GM04504 (cell line): ENCODE results near the gene SLC35E3.
"Not testable (repeated sequence)": the region's sequence is repeated elsewhere in the genome, so short reads cannot be mapped to it uniquely, and the experiment has no call there.

Experiments
- DNase-seq: peaks from one replicate; pipeline ENCODE4 v3.0.0-alpha.2; 2012; ENCODE audit warnings: low read depth

SLC35E3 gene

DNA sequence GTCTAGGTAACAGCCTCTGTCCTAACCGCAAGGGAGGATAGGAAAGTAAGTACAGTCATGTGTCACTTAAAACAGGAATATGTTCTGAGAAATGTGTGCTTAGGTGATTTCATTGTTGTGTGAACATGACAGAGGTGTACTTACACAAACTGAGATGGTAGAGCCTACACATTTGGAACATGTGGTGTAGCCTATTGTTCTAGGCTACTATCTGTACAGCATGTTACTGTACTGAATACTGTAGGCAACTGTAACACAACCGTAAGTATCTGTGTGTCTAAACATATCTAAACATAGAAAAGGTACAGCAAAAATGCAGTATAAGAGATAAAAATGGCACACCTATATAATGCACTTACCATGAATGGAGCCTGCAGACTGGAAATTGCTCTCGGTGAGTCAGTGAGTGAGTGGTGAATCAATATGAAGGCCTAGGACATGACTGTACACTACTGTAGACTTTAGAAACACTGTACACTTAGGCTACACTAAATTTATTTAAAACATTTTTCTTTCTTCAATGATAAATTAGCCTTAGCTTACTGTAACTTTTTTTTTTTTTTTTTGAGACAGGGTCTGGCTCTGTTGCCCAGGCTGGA is 48.8 kb downstream of the SLC35E3 start:
- no peak for DNase-seq

DNA sequence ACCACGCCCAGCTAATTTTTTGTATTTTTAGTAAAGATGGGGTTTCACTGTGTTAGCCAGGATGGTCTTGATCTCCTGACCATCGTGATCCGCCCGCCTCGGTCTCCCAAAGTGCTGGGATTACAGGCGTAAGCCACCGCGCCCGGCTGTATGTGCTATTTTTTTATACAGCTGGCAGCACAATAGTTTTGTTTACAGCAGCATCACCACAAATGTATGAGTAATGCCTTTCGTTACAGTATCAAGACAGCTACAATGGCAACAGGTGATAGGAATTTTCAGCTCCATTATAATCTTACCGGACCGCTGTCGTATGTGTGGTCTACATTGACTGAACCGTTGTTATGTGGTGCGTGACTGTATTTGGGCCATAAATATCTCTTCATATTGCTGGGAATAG is 50.4 kb downstream of the SLC35E3 start:
- no peak for DNase-seq

DNA sequence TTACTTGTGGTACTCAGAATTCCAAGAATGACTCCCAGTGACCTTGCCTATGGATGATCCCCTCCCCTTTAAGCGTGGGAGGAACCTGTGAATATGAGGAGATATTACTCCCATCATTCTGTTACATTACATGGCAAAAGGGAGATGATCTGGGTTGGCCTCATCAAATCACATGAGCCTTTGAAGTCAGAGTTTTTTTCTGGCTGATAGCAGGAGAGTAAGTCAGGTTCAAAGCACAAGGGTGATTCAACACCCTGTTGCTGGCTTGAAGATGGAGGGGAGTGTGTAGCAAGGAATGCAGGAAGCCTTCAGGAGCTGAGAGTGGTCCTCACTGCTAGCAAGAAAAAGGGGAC is 52.9 kb downstream of the SLC35E3 start:
- DNase-seq = no peak

DNA sequence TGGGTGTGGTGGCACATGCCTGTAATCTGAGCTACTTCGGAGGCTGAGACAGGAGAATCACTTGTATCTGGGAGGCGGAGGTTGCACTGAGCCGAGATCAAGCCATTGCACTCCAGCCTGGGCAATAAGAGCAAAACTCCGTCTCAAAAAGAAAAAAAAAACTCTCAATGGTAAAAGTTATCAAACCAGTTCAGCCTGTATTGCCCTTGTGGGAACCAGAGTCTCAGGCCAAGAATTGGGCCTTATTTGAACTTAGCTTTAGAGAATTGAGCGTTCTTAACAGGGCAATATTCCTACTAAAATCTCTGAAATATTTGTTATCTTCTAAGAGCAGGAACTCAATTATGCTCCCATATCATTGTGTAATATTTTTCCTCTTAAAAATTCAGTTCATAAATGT is 54.3 kb downstream of the SLC35E3 start:
- DNase-seq = no peak

DNA sequence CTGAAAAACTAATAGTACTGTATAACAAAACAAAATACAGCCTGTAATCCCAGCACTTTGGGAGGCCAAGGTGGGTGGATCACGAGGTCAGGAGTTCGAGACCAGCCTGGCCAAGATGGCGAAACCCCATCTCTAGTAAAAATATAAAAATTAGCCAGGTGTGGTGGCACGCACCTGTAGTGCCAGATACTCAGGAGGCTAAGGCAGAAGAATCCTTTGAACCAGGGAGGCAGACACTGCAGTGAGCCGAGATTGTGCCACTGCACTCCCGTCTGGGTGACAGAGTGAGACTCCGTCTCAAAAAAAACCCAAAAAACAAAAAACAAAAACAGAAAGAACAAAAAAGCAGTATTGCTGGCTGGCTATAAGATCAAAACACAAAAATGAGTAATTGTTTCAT is 55.1 kb downstream of the SLC35E3 start:
- not testable (repeated sequence) for DNase-seq

DNA sequence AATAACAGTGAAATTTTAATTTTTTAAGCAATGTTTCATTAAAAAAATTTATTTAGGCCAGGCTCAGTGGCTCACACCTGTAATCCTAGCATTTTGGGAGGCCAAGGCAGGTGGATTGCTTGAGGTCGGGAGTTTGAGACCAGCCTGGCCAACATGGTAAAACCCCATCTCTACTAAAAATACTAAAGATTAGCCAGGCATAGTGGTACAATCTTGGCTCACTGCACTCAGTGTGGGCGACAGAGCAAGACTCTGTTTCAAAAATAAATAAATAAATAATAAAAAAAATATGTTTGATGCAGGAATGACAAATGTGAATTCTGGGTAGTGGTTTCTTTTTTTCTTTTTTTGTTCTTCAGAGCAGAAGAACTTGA is 56.4 kb downstream of the SLC35E3 start:
- not testable (repeated sequence) for DNase-seq

DNA sequence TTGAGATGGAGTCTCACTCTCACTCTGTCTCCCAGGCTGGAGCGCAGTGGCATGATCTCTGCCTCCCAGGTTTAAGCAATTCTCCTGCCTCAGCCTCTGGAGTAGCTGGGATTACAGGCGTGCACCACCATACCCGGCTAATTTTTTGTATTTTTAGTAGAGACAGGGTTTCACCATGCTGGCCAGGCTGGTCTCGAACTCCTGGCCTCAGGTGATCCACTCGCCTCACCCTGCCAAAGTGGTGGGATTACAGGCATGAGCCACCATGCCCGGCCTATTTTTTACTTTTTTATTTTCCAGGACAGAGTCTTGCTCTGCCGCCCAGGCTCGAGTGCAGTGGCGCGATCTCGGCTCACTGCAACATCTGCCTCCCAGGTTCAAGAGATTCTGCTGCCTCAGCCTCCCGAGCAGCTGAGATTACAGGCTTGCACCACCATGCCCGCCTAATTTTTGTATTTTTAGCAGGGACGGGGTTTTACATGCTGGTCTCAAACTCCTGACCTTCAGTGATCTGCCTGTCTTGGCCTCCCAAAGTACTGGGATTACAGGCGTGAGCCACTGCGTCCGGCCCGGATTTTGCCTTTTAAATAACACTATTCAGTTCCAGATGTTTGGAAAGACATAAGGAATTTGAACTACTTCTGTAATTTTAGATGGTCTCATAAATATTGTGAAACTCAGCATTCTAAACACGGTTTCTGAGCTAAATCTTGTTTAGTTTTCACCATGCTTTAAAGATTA is 57.1 kb downstream of the SLC35E3 start:
- DNase-seq = peak; percentile 53

DNA sequence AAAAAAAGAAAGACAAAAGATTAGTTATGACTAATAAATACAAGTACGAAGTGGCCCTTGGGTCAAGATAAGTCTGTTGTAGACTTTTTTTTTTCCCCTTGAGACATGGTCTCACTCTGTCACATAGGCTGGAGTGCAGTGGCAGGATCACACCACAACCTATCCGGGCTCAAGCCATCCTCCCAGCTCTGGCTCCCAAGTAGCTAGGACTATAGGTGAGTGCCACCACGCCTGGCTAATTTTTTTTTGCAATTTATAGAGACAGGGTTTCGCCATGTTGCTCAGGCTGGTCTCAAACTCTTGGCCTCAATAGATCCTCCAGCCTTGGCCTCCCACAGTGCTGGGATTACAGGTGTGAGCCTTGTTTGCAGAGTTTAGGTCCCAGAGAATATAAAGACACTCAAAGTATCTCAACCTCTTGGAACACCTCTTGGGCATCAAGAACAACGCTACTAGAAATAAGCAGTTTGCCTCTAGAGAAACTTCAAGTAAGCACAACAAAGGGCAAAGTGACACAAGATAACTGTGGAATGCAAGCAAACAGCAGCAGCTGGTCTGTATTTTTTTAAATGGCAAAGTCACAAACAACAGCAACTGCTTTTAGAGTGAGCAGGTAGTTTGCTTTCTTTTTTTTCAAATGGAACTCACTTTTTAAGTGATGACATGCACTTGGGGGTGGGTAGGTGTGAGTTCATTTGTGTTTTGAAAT is 58.1 kb downstream of the SLC35E3 start:
- DNase-seq = no peak

DNA sequence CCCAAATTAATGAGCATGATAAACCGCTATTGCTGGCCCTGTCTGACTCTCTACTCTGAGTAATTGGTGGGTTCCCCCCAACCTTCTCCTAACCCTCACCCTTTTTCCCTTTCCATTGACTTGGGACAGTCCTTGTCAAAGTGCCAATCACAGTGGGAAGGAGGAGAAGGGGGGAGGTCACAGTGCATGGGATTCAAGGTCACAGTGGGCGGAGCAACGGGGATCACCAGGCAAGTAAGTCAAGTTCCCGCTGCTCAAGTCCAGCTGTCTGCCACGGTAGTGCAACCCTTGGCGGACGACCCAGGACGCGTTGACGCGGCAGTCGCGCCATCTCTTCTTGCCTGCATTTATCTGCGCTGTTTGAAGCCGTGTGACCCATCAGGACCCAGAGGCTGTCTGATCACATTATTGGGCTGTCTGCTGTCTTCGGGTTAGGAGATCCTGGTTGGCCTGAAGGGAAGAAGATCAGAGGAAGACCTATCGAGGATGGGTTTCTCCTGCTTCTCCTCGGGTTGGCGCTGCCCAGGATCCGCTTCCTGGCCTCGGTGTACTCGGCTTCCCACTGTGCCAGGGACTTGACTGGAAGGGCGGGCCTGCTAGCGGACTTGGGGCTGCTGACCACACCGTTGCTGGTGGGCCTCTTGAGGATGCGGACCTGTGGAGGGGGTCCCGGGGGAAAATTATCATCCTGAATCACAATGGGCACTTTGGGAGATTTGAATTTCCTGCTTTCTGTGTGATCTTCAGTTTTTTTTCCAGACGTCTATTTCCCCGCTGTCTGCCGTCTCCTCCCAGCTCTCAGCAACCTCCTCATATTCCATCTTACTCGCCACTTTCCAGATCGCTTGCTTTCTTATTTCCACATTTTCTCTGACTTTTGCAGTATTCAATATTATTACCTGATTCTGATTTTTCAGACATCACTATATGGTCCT is 58.9 kb downstream of the SLC35E3 start:
- no peak for DNase-seq

DNA sequence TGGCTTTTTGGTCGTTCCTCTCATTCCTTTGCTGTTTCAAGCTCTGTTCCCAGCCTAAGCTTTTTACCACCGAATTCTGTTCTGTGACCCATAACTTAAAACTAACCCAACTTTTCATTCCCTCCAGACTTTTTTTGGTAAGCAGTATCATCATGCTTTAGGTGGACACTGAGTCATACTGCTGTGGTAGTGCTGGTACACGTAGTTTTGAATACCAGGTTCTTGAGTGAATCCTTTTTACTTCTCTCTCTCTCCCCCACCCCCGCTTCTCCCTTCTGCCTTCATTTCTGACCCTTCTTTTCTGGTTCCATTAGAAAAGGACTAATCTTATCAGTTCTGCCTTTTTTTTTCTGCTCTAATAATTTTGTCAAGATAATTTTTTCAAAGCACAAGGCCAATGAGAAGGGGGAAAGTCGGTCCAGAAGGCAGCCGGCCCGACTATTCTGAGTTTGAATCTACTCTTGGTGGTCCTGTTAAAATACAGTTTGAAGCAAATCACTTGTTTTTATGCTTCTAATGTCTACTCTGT is 59.7 kb downstream of the SLC35E3 start:
- no peak for DNase-seq

DNA sequence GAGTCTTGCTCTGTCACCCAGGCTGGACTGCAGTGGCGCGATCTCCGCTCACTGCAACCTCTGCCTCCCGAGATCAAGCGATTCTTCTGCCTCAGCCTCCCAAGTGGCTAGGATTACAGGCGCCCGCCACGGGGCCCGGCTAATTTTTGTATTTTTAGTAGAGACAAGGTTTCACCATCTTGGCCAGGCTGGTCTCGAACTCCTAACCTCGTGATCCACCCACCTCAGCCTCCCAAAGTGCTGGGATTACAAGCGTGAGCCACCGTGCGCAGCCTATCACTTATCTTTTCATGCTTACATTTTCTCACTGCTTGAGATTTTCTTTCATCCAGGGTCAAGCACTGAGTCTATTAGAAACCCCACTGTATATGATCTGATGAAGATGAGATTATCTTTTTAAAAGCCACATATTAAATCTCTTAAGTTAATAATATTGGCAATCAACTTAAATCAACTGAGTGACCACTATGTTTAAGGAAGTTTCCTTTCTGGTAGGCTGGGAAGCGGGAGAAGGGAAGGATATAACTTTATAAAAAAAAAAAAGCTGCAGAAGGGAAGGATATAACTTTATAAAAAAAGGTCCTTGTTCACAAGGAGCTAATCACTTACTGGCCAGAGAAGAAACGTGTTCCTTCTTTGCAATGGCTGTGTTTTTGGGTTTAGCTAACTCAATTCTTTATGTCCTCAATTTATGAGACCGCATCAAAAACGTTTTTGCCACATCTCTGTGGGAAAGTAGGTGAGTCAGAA is 60.7 kb downstream of the SLC35E3 start:
- DNase-seq = no peak

DNA sequence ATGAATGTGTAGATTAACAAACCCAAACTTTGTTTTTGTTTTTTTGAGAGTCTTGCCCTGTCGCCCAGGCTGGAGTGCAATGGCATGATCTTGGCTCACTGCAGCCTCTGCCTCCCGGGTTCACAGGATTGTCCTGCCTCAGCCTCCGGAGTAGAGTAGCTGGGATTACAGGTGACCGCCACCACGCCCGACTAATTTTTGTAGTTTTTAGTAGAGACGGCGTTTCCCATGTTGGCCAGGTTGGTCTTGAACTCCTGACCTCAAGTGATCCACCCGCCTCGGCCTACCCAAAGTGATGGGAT is 61.2 kb downstream of the SLC35E3 start:
- DNase-seq = not testable (repeated sequence)

DNA sequence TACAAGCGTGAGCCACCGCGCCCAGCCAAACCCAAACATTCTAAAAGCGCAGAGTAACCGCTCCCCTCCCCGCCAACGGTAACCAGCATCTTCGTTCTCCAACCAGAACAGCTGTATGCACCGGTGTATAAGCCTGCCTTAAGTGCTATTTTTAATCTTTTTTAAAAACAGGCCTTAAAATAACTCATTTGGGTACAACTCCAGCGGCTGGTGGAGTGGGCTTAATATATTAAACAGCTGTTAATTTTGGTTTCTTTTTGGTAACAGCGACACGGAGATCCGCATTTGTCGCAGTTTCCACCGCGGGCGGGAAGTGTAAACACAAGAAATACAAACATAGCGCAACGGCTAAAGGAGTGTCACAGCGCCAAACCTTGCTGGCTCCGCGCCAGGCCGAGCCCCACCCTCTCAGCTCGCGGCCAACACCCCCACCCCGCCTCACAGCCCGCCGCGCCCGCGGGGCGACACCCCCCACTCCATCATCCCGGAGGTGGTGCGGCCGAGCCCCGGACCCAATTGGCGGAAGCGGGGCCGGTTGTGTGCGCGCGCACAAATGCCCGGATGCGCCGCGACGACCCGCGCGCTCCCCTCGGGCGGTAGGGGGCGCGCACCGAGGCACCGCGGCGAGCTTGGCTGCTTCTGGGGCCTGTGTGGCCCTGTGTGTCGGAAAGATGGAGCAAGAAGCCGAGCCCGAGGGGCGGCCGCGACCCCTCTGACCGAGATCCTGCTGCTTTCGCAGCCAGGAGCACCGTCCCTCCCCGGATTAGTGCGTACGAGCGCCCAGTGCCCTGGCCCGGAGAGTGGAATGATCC is 61.8 kb downstream of the SLC35E3 start, which contains the start of gene MDM2:
Gene MDM2, plus strand, starts transcription at position 602 of the 812 bp plus-strand sequence. CDS start 301 bp downstream, outside the sequence.
- peak; percentile 75 for DNase-seq

DNA sequence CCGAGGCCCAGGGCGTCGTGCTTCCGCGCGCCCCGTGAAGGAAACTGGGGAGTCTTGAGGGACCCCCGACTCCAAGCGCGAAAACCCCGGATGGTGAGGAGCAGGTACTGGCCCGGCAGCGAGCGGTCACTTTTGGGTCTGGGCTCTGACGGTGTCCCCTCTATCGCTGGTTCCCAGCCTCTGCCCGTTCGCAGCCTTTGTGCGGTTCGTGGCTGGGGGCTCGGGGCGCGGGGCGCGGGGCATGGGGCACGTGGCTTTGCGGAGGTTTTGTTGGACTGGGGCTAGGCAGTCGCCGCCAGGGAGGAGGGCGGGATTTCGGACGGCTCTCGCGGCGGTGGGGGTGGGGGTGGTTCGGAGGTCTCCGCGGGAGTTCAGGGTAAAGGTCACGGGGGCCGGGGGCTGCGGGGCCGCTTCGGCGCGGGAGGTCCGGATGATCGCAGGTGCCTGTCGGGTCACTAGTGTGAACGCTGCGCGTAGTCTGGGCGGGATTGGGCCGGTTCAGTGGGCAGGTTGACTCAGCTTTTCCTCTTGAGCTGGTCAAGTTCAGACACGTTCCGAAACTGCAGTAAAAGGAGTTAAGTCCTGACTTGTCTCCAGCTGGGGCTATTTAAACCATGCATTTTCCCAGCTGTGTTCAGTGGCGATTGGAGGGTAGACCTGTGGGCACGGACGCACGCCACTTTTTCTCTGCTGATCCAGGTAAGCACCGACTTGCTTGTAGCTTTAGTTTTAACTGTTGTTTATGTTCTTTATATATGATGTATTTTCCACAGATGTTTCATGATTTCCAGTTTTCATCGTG is 62.6 kb downstream of the SLC35E3 start:
- peak; percentile 81 for DNase-seq

DNA sequence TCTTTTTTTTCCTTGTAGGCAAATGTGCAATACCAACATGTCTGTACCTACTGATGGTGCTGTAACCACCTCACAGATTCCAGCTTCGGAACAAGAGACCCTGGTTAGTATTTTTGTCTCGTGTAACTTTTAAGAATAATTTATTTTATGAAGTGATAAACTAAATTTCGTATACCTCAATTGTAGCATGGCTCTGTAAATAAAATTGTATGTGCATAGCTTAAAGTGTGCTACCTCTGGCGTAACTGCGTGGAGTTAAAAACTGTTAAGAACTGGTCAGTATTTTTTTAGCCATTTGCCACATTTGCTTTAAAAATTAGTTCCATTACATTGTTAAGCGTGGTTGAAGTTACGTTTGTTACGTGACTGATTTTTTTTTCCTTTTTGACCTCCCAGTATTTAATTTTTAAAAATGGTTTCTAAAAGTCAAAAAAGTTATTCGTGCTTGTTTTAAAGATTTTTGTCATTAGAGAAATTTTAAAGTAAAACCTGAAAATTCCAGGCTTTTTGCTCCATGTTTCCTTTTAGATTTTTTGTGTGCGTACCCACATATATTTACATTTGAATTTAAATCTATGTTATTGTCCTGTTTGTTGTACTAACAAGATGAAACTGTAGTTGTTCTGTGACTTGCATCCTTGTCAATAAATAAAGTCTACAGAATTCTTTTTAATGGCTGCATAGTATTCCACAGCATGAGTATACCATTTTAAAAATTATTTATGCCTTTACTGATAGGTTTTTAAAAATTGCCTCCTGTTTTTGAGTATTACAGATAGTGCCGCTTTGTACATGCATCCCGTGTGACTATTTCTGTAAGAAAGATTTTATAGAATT is 63.4 kb downstream of the SLC35E3 start:
- DNase-seq = no peak

DNA sequence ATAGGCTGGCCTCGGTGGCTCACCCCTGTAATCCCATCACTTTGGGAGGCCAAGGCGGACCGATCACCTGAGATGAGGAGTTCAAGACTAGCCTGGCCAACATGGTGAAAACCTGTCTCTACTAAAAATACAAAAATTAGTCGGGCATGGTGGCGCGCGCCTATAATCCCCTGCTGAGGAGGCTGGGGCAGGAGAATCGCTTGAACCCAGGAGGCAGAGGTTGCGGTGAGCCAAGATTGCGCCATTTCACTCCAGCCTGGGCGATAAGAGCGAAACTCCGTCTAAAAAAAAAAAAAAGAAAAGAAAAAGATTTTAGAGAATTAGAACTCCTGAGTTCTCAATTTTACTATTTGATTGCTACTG is 64.0 kb downstream of the SLC35E3 start:
- not testable (repeated sequence) for DNase-seq

DNA sequence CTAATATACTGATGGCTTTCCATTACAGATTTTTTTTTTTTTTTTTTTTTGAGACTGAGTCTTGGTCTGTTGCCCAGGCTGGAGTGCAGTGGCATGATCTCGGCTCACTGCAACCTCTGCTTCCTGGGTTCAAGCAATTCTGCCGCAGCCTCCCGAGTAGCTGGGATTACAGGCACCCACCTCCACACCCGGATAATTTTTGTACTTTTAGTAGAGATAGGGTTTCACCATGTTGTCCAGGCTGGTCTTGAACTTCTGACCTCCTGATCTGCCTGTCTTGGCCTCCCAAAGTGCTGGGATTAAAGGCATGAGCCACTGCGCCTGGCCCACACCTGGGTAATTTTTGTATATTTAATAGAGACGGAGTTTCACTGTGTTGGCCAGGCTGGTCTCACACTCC is 65.6 kb downstream of the SLC35E3 start:
- DNase-seq = not testable (repeated sequence)

DNA sequence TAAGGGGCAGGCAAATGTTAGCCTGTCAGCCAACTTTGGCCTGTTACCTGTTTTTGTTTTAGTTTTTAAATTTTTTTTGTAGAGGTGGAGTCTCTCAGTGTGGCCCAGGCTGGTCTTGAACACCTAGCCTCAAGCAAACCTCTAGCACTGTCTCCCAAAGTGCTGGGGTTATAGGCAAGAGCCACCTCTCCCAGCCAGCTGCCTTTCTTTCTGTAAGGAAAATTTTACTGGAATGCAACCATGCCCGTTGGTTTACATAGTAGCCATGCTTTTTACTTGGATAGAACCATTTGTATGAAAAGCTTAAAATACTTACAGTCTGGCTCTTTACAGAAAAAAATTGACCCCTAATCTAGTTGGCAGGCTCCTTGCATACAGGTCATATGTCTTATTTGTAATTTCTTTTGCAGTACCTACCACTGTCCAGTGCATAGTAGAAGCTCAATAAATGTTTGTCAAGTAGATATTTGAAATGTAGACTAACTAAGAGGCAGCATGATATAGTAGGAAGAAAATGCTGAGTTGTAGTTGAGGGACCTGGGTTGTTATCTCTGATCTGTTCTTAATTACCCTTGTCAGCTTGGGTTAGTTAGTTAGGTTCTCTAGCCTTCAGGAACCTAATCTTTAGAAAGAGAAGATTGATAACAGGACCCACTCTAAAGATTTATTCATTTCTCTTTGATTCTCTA is 66.7 kb downstream of the SLC35E3 start:
- DNase-seq = no peak
